IPS DF 19.7 (cell line): ENCODE measurements around the gene CREB3L4.

Experiments
- DNase-seq: peaks from one replicate; pipeline ENCODE4 v3.0.0-alpha.2; 2013; ENCODE audit warnings: low read depth, low spot score

The CREB3L4 gene

DNA sequence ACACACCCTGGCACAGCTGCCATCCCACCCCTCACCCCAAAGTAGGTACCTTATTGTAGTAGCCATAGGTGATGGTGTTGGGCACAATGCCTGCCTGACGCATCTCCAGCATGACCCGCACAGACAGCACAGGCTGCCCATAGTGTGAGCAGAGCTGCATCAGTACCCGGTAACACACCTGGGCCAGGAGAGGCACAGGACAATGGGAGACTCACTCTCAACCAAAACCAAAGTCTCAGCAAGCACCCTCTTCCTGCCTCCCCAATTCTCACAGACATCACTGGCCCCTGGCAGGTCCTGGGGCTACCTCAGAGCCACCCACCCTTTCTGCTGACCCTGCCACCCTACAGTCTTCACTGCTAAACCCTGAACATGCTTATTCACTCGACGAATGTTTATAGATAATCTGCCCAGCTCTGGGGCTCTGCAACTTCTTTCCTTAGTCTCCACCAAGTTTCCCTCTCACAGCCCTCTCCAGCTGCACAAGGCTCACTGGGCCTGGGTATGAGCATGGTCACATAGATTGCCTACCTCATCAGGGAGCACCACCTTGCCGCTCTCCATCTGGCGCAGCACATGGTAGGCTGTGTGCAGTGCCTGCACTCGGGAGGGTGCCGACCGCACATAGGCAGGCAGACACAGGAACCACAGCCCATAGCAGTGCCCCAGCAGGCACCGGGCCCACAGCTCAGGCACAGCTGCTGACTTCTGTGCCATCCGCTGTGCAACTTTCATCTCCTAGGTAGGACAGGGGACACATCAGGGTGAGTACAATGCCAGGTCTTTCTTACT, 31.5 kb upstream of the CREB3L4 start:
- no peak for DNase-seq

DNA sequence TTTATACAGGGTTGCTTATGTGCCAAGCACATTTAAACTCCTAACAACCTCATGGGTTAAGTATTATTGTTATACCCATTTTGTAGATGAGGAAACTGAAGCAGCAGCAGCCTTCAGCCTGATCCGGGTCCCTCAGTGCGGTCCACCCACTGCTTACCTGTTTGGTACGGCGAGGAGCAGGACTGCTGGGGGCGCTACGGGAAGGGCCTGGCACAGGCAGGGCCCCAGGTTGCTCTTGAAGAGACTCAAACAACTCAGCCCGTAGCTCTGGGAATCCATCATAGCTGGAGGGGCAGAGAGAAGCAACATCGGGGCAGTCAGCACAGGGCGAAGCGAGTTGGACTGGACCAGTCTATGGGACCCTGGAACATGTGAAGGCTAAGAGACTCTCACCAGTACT, 30.4 kb upstream of the CREB3L4 start:
- DNase-seq = no peak

DNA sequence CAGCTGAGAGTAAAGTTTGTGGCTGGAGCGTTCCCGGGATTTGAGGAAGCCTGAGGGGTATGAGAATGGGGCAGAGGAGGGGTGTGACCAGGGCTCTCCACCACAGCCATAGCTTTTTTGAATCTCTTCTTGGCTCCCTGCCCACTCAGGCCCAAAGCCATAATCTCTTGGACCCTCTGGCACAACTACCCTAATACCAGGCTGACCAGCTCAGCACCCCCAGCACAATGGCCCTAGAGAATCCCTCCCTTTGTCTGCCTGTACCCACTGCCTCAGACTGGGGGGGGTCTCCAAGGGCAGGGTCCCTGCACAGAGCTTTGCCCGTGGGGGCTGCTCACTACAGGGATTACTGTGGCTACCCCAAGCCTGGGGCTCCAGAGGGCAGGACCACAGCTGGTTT, 28.7 kb upstream of the CREB3L4 start:
- no peak for DNase-seq

DNA sequence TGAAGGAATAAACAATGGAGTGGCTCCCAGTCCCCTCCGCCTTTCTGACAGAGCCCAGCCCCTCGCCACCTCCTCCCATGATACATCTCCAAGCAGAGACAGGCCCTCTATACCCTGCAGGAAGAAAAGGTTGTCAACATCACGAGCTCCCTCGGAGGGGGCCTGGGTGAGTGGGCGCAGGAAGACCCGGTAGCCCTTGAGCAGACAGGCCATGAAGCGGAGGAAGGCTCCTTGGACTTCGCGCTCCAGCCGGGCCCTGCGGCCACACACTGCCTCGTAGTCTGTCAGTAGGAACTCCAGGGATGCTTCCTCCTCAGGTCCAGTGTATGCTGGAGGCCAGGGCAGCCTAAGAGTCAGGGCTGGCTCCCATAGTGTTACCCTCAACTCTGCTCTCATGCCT, 28.2 kb upstream of the CREB3L4 start:
- no peak for DNase-seq

DNA sequence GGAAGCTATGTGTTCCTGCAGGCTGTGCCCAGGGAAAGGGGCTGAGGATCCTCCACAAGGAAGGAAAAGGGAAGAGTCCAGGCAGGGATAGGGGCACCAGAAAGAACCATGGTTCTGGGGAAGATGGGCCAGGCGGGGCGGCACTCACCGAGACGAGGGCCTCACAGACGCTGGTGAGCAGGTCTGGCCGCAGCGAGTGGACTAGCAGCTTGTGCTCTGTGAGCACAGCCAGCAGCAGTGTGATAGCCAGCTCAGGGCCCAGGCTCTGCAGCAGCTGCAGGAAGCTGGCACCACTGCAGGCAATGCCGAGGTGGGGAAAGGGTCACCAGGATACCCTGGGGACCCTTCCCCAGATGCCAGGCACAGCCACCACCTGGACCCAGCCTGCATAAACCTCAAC, 26.9 kb upstream of the CREB3L4 start:
- no peak for DNase-seq

DNA sequence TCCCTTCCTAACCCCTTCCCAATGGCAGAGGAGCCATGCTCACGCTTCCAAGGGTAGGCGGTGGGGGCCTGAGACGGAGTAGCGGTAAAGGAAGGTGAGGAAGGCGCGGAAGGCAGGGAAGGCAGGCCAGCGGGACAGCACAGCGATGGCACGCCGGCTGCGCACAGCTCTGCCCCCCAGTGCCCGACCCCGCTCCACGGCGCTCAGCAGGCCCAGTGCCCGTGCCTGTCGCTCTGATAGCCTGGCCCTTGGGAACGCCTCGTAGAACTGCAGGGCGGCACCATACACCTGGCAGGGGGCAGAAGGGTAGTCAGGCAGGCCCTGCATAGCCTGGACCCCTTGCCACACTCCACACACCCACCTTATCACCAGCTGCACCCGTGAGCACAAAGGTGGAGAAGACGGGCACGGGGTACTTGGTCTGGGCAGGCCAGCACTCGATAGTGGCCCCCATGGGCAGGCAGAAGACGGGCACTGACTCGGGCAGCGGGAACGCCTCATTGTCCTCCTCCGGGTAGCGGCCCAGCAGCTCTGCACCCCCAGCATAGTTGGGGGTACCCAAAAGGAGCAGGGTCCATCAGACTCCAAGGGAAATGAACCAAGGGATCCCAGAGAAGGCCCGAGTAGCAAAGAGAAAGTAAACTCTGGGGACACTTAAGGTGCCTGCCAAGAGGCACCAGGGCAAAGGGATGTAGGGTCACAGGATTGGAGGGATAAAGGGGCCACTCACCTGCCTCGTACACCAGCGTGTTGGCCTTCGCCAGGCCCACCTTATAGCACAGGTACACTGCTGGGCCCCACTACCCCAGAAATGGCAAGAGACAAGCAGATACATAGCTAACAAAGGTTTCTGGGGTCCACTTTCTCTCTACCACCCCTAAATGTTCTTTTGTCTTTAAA, 25.6 kb upstream of the CREB3L4 start:
- no peak for DNase-seq

DNA sequence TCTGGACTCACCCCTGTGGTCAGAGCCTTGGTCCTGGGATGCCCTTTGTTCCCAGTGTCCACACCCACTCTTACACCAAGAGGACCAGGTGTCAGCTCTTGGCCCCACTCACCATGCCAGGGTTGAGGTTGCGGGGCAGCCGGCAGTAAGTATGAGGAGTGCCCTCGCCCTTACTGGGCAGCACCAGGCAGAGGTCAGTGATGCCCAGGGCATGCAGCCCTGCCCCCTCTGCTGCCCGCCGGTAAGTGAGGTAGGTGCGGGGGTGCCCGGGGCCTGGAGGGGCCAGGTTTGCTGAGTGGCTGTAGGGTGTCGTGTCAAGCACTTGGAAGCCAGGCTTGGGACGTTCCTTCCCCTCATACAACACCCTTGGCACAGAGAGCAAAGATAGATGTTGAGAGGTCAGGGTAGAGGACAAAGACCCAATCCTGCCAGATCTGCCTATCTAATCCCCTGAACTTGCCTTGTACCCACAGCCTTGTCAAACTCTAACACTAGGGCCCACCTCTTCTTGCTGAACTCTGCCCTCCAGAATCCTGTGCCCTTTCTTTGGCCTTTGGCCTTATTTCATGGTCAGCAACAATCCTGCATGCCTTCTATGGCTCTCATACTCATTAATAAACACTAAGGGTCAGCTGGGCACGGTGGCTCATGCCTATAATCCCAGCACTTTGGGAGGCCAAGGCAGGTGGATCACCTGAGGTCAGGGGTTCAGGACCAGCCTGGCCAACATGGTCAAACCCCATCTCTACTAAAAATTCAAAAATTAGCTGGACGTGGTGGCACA, 24.7 kb upstream of the CREB3L4 start:
- DNase-seq = no peak

DNA sequence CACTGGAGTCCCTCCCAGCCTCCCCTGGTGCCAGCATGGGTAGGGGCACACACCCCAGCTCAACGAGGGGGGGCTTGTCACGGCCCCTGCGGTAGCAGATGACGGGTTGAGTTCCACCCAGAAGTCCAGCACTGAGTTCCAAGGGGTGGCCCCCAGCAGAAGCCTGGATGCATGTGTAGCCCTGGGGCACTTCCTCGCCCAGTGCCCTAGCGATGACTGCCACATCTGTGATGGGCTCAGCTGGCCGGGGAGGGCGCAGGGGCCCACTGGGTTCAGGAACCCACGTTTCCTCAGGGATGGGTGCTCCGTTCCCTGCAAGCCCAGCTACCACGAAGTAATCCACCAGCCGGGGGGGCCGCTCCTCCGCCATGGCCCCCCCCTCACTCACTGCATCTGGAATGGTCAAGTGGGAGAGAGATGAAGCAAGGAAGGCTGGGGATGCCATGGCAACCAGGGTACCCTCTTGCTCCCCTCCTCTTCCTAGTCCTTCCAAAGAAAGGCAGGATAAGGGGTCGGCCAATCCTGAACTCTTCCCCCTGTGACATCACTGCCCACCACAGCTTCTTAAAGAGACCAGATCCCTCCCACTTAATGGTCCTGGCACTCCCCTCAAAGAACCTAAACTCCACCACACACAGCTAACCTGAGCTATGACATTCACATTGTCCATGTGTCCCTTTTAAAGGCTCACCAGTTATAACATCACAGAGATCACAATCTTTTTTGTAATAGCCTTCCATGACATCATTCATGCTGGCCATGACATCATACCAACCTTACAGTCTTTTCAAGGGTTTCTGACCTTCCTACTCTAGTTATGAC, 23.5 kb upstream of the CREB3L4 start:
- DNase-seq = no peak

DNA sequence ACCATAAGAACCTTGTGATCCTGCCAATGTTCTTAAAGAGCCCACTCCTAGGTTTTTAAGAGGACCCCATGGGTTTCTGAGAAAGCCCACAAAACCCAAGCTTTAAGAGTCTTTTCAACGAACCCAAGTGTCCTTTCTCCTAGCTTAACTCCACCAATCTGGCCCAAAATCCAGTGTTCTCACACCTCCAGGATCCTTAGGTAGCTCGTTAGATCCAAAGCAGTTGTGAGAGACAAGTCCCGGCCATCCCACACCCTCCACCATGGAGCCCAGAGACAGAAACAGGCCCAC, 22.9 kb upstream of the CREB3L4 start:
- DNase-seq = no peak

DNA sequence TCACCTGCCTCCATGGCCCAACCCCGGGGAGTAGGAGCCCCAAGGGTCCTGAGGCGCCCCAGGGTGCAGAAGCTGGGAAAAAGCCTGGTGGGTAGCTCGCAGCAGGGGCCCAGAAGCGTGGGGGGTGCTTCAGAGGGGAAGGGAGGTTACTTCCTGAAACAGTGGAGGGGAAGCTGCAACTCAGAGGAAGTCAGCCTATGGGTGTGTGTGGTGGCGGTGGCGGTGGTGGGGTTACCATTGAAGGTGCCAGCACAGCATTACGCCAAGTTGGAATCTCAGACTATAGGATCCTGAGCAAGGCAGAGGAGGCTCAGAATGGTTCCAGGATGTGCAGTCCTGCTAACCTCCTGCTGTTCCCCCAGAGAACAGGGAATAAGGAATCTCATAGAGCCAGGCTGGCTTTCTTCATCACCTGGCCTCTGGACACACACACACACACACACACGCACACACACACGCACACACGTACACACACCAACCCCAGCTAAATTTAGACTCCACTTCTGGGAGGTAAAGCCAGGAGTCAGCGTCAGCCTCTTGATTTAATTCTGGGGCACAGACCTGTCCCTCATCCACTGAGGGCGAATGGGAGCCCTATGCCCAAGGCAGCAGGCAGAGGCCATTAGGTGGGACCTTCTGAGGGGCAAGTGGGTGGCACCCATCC, 22.4 kb upstream of the CREB3L4 start:
- no peak for DNase-seq

DNA sequence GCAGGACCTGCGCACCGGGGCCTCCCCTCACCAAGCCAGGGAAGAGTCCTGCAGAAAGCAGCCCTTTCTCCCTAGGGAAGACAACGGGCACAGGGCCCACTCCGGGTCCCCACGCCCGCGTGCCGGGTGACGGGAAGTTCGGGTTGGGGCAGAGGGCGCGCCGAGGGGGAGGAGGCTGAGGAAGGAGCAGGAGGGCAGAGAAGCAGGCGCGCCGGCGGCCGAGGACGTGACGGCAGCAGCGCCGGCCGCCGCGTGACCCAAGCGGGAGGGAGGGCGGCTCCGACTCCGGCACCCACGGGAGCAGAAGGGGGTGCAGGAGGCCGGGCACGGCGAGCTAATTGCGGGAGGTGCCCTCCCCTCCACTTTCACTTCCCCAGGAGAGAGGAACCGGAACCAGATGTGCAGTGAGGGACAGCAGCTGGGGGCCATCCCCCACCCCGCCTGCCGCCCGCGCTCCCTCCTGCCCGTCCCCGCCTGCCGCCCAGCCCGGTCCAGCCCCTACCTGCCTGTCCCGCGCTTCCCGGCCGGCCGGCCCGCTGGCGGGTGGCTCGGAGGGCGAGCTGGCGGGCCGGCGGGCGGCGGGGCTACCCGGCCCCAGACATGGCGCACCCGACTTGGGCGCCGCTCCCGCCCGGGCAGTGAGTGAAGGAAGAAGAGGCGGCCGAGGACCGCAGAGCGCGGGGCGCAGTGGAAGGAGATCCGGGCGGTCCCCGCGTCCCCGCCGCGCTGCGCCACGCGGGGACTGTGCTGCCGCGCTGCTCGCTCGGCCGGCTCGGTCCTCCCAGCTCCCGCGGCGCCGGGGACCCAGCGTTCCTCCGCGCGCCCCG, 21.7 kb upstream of the CREB3L4 start:
- no peak for DNase-seq

DNA sequence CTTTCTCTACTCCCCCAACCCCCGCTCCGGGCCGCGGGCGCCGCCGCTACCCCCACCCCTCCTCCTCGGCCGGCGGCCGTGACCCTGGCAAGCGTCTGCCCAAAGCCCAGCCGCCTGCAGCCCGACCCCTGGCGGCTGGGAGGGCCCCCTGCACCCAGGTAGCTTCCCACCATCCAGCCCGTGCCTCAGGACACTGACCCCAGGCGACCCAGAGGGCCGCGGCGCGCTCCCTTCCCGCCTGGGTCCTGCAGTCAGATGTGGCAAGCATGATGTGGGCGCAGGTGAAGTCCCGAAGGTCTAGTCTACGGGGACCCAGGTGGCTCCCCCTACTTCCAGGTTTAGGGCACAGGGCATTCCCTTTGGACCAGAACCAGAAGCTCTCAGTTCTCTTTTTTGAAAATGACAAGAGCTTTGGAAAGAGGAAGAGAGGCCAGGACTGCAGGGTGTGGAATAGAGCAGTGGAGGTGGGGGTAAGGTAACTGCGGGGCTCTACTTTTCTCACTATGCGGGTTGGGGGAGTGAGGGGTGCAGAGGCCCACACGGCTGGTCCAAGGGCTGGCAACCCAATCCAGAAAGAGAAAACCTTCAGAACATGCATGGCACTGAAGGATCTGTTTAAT, 21.0 kb upstream of the CREB3L4 start, which contains the start of gene DENND4B:
TSS of gene DENND4B (minus strand) at position 97 of the 620 bp plus-strand sequence. CDS start 2,344 bp downstream, outside the sequence.
- DNase-seq = no peak

DNA sequence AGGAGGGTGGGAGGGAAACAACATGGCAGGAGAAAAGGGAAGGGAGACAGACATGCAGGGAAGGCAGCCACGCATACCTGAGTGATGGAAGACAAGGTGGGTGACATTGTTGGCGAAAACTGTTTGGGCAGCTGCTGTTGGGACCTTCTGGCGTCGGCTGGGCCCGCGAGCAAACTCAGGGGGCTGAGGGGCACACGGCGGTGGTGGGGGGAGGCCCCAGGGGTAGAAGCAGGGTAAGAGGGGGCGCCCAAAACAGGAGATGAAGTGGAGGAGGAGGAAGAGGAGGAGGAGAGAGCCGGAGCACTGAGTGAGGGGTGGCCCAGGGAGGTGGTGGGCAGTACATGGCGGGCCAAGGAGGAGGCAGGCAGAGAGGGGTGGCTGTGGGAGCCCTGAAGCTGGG, 16.5 kb upstream of the CREB3L4 start:
- DNase-seq = no peak

DNA sequence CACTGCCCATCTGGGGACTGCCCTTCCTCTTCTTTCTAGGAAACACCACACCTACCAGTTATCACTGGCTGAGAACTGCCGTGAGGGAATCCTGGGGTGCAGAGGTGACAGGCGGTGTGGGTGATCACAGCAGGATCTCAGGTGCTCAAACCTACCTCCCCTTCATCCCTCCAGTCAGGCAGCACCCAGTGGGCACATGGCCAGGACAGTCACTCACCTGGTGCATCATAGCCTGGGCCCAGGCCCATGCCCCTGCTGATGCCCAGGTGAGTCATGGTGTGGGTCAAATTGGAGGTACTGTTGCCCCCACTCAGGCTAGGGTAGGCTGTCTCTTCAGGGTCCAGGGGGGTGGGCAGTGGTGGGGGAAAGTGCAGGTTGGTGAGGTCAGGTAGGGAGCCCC, 15.9 kb upstream of the CREB3L4 start:
- no peak for DNase-seq

DNA sequence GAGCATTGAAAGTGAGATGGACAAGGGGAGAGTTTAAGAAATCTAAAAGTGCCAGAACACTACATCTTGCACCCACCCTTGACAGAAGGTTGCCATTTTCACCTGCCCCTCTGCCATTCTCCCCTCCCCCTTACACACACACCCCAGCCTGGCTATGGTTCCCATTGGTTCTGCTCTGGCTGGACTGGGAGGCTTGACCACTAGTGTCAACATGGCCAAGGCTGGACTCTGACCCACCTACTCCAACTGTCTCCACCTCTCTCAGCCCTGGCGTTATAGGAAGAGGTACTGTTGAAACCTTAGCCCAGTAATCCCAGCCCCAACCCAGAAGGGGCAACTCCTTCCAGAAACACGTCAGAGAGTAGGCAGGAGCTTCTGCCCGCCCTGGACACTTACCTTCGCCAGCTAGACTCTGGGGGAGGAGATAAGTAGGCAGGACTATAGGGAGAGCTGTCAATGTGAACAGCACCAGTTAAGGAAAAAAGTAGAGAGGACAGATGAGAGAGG, 13.8 kb upstream of the CREB3L4 start:
- no peak for DNase-seq

DNA sequence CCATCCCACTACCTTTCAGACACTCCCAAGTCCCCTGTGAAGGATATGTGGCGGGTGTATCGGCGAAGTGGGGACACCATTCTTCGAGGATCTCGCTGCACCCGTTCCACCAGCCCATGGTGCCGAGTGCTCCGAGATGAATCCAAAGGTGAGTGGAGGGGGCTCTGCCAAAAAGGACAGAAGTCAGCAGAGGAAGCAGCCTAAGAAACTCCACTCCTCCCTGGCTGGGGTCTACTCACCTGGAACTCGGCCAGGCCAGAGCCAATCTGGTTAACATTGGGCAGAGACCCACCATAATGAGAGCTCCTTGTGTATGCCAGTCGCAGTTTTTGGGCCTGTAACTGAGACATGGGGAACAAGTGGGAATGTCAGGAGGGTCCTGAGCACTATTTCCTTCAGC, 12.9 kb upstream of the CREB3L4 start:
- no peak for DNase-seq

DNA sequence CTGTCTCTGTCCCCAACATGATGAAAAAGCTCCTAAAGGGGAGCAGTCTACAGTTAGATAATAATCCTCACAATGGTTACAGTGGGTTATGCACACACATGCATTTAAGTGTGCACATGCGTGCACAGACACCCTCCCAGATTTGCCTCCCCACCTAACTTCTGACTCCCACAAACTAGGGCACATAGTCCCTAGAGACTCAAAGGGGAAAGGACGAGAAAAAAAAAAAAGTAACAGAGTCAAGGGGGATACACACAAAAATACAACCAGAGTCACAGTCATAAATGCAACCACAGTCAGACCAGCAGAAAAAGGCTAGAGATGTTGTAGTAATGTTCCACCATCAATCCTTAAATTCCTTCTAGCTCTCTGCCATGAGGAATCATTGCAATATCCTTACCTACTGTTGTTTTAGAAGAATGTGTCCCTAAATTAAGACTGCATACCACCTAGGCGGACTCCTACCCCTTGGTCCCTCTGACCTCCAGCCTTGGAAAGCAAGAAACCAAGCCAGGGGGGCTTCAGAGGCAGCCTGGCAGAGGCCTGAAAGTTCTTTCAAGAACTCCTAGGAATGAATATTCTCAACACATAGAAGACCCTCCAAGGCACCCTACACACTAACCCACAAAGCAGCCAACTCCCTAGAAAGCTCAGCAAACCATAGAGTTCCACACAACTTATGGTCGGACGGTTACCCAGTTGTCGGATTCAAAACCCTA, 10.5 kb upstream of the CREB3L4 start:
- DNase-seq = no peak

DNA sequence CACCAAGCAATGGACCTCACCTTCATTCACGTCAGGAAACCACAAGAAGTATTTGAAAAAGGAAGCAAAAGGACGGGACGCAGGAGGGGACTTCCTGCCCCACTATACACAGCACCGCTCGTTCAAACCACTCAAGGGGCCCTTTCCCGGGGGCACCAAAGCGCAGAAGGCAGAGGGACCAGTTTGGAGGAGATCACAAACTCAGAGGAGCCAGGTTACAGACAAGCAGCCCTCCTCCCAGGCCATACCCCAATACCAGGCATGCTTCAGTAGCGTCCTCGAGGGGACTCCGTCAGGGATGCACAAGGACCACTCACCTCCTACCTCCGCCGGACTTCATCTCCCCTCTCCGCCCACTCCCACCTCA, 10.0 kb upstream of the CREB3L4 start:
- no peak for DNase-seq
